Brain microvascular endothelial cell (primary cell): ENCODE measurements around the gene ILK.
A peak's percentile ranks its signal among the peaks of the same experiment; 100 is the strongest.

Experiments
- DNase-seq: peaks from one replicate; pipeline ENCODE4 v3.0.0-alpha.2; 2020
- H3K27ac ChIP-seq: fragments of 250-450 bp; sonication (Bioruptor Pico); 2 replicates; pipeline ENCODE4 v1.5.1; 2020; ENCODE audit warnings: mild to moderate bottlenecking, moderate library complexity
- H3K27me3 ChIP-seq: fragments of 250-450 bp; sonication (Bioruptor Pico); replicated peaks from 2 replicates; pipeline ENCODE4 v1.5.1; 2020; ENCODE audit warnings: mild to moderate bottlenecking
- H3K36me3 ChIP-seq: fragments of 250-450 bp; sonication (Bioruptor Pico); replicated peaks from 2 replicates; pipeline ENCODE4 v1.5.1; 2020; ENCODE audit warnings: mild to moderate bottlenecking
- H3K4me3 ChIP-seq: 2 replicates; pipeline ENCODE4 v1.5.1; 2011; ENCODE audit warnings: low read depth, mild to moderate bottlenecking, control low read depth, low read length, moderate library complexity
- CTCF ChIP-seq: IDR thresholded peaks from 2 replicates; pipeline ENCODE4 v1.5.1; 2011; ENCODE audit warnings: low read depth, mild to moderate bottlenecking, moderate library complexity, low read length, control low read depth, inconsistent platforms; ENCODE audit errors: missing control alignments
- in situ Hi-C: cut with HindIII; loops from 2 replicates; pipeline ENCODE4 v1.10.0; 2017; ENCODE audit warnings: low sequenced_read_pairs, low pct_ligation_motif_present

Gene ILK

GRCh38 chr11:6614446-6614845, 10.9 kb downstream of the ILK start:
- no peak overlapping the region for H3K27ac ChIP-seq
- TF ChIP-seq CTCF, result no peak
- no peak overlapping the region for H3K4me3 ChIP-seq
- no peak for DNase-seq
- H3K36me3 ChIP-seq, result peaks cover 35% of the 10 kb centered on the region
- H3K27me3 ChIP-seq, result no peaks in the 10 kb centered on the region
- in situ Hi-C loops, result no loop called here

GRCh38 chr11:6615046-6615445, 11.5 kb downstream of the ILK start:
- H3K4me3 ChIP-seq, result no peak overlapping the region

GRCh38 chr11:6615882-6616585, 12.5 kb downstream of the ILK start:
- DNase-seq, result peak; percentile 65
- Histone ChIP-seq H3K4me3 (no peak overlapping the region), H3K36me3 (peaks cover 20% of the 10 kb centered on the region), H3K27ac (peak overlapping the region; percentile 29), H3K27me3 (no peaks in the 10 kb centered on the region)
- no peak for TF ChIP-seq CTCF
- in situ Hi-C loops, result no loop called here

More at GRCh38 chr11:6615046-6615445, 11.5 kb downstream of the ILK start:
- H3K36me3 ChIP-seq, result peaks cover 29% of the 10 kb centered on the region
- in situ Hi-C loops, result no loop called here
- no peak for TF ChIP-seq CTCF
- no peaks in the 10 kb centered on the region for H3K27me3 ChIP-seq
- no peak for DNase-seq
- no peak overlapping the region for H3K27ac ChIP-seq

- DNase-seq, result no peak
- no peaks in the 10 kb centered on the region for H3K27me3 ChIP-seq
- TF ChIP-seq CTCF, result no peak
- no peak overlapping the region for H3K4me3 ChIP-seq
- peaks cover 16% of the 10 kb centered on the region for H3K36me3 ChIP-seq
- H3K27ac ChIP-seq, result peak overlapping the region; percentile 29
- in situ Hi-C loops, result no loop called here
Observed at GRCh38 chr11:6616596-6617250, 13.1 kb downstream of the ILK start.

- Histone ChIP-seq H3K27me3 (no peaks in the 10 kb centered on the region), H3K27ac (peak overlapping the region; percentile 60), H3K4me3 (no peak overlapping the region), H3K36me3 (peaks cover 16% of the 10 kb centered on the region)
- in situ Hi-C loops, result no loop called here
- no peak for TF ChIP-seq CTCF
- DNase-seq, result no peak
Observed at GRCh38 chr11:6617315-6617781, 13.8 kb downstream of the ILK start.
